CD14-positive monocyte (primary cell): ENCODE measurements around the gene CD81. TPM values are rescaled to one million over a fixed set of nuclear protein-coding genes. Genes with fewer than 3 reads are reported as not detected.

Experiments
- DNase-seq, 3 donors: peaks; one replicate each; pipeline ENCODE4 v3.0.0-alpha.2; 2011 to 2022
- H2AFZ ChIP-seq: 2 replicates; pipeline ENCODE4 v1.6.0; 2012; ENCODE audit warnings: mild to moderate bottlenecking, low read depth, low read length, inconsistent platforms; ENCODE audit not compliant: insufficient read depth, poor library complexity, severe bottlenecking
- H3K27ac ChIP-seq, 2 donors: 1 replicate in 1 of 2; 2 replicates in 1 of 2; pipeline ENCODE4 v1.5.1; 2012 to 2013; ENCODE audit warnings: low read length in 2 of 2, control low read depth in 1 of 2, inconsistent platforms in 1 of 2, low read depth in 1 of 2, mild to moderate bottlenecking in 1 of 2
- H3K27me3 ChIP-seq, 2 donors: one replicate each; pipeline versions ENCODE4 v1.6.0 to v1.6.1; 2011 to 2013; ENCODE audit warnings: low read length in 2 of 2; ENCODE audit not compliant: control insufficient read depth in 2 of 2, insufficient read depth in 2 of 2
- H3K36me3 ChIP-seq, 2 donors: replicated peaks in 1 of 2; 1 replicate in 1 of 2; 2 replicates in 1 of 2; pipeline versions ENCODE4 v1.5.1 to v1.6.1; 2012 to 2013; ENCODE audit warnings: low read length in 2 of 2, control low read depth in 1 of 2, inconsistent platforms in 1 of 2, mild to moderate bottlenecking in 1 of 2; ENCODE audit not compliant: insufficient read depth in 2 of 2, control insufficient read depth in 1 of 2
- H3K4me1 ChIP-seq, 2 donors: 1 replicate in 1 of 2; 2 replicates in 1 of 2; pipeline versions ENCODE4 v1.5.1 to v1.6.1; 2012 to 2013; ENCODE audit warnings: low read length in 2 of 2, control low read depth in 1 of 2, inconsistent platforms in 1 of 2, mild to moderate bottlenecking in 1 of 2, moderate library complexity in 1 of 2; ENCODE audit not compliant: insufficient read depth in 2 of 2, control insufficient read depth in 1 of 2
- H3K4me2 ChIP-seq: replicated peaks from 2 replicates; pipeline ENCODE3; 2012; ENCODE audit warnings: low read length, moderate library complexity, mild to moderate bottlenecking; ENCODE audit not compliant: poor library complexity, severe bottlenecking; ENCODE audit errors: extremely low read depth
- H3K4me3 ChIP-seq, 3 experiments: fragments of 200-600 bp in 1 of 3; sonication (generic) in 1 of 3; replicated peaks in 1 of 3; 1 replicate in 2 of 3; 2 replicates in 1 of 3; pipeline ENCODE4 v1.5.1; 2011 to 2013; ENCODE audit warnings: low read length in 3 of 3, mild to moderate bottlenecking in 3 of 3, control low read depth in 2 of 3, low read depth in 2 of 3, inconsistent platforms in 1 of 3, moderate library complexity in 1 of 3
- H3K79me2 ChIP-seq: 2 replicates; pipeline ENCODE4 v1.6.0; 2012; ENCODE audit warnings: mild to moderate bottlenecking, control low read depth, inconsistent platforms, low read length, moderate library complexity; ENCODE audit not compliant: insufficient read depth
- H3K9ac ChIP-seq: 2 replicates; pipeline ENCODE4 v1.6.0; 2017; ENCODE audit warnings: low read length, mild to moderate bottlenecking; ENCODE audit not compliant: insufficient read depth, poor library complexity, severe bottlenecking
- H3K9me3 ChIP-seq, 2 donors: replicated peaks in 1 of 2; 1 replicate in 1 of 2; 2 replicates in 1 of 2; pipeline versions ENCODE4 v1.5.1 to v1.6.1; 2012 to 2013; ENCODE audit warnings: low read length in 2 of 2, control low read depth in 1 of 2; ENCODE audit not compliant: control insufficient read depth in 1 of 2, insufficient read depth in 1 of 2
- H4K20me1 ChIP-seq: 2 replicates; pipeline ENCODE4 v1.6.0; 2012; ENCODE audit warnings: mild to moderate bottlenecking, low read length, control low read depth, moderate library complexity; ENCODE audit not compliant: insufficient read depth
- H3K27ac Mint-ChIP-seq, 7 donors: one replicate each; pipeline ENCODE4 v1.8.0; 2020; ENCODE audit warnings: mild to moderate bottlenecking in 7 of 7, mixed read lengths in 7 of 7, moderate library complexity in 6 of 7, inconsistent platforms in 2 of 7
- H3K27me3 Mint-ChIP-seq, 3 donors: one replicate each; pipeline ENCODE4 v1.8.0; 2021 to 2022; ENCODE audit warnings: low read depth in 3 of 3, mild to moderate bottlenecking in 3 of 3, mixed read lengths in 3 of 3, moderate library complexity in 3 of 3, inconsistent platforms in 1 of 3
- H3K36me3 Mint-ChIP-seq, 2 donors: one replicate each; pipeline ENCODE4 v1.8.0; 2020; ENCODE audit warnings: mixed read lengths in 2 of 2, inconsistent platforms in 1 of 2, mild to moderate bottlenecking in 1 of 2
- H3K4me1 Mint-ChIP-seq: one replicate; pipeline ENCODE4 v1.8.0; 2020; ENCODE audit warnings: mild to moderate bottlenecking, mixed read lengths
- H3K4me3 Mint-ChIP-seq, 2 donors: one replicate each; pipeline ENCODE4 v1.8.0; 2020; ENCODE audit warnings: mild to moderate bottlenecking in 2 of 2, mixed read lengths in 2 of 2, moderate library complexity in 1 of 2
- H3K9me3 Mint-ChIP-seq, 7 donors: one replicate each; pipeline ENCODE4 v1.8.0; 2020 to 2022; ENCODE audit warnings: mixed read lengths in 7 of 7, mild to moderate bottlenecking in 6 of 7, moderate library complexity in 6 of 7, inconsistent platforms in 2 of 7
- CTCF ChIP-seq: fragments of 200-600 bp; IDR thresholded peaks from one replicate; pipeline ENCODE4 v1.8.0; 2022; ENCODE audit warnings: antibody characterized with exemption, mild to moderate bottlenecking
- WGBS: methylation state at CpG from one replicate; pipeline ENCODE4 v1.1.5; 2013; ENCODE audit warnings: missing lambda C conversion rate; ENCODE audit not compliant: insufficient coverage; 5-methylcytosine and 5-hydroxymethylcytosine counted together
- intact Hi-C, 2 donors: fragments of 100-400 bp; cut with micrococcal nuclease; formaldehyde crosslinking; loops; one replicate each; pipeline versions ENCODE4 v1.15.0 to v1.15.1; 2023
- polyA plus RNA-seq, 3 donors: library from polyadenylated mRNA; depleted of rRNA in 1 of 3; unstranded in 2 of 3; stranded (reverse) in 1 of 3; fragments of 300-500 nt in 2 of 3; fragments of >200 nt in 1 of 3; fragmentation: Illumina TruSeq in 2 of 3; gene quantifications; 1 replicate in 2 of 3; 2 replicates in 1 of 3; pipeline ENCODE4 v1.2.3, GENCODE V29; 2012 to 2021

Gene CD81
- polyA plus RNA-seq, 3 donors: 3.2 to 74.9 (median 12.3) TPM

GRCh38 chr11:2412323-2412722 is 35.2 kb downstream of the CD81 start:
- no peak overlapping the region for H2AFZ ChIP-seq
- no peak overlapping the region for H3K27ac Mint-ChIP-seq
- H3K4me1 Mint-ChIP-seq: no peaks in the 10 kb centered on the region
- no peaks in the 10 kb centered on the region for H4K20me1 ChIP-seq
- DNase-seq: no peak
- TF ChIP-seq CTCF: no peak
- no peak overlapping the region for H3K4me3 Mint-ChIP-seq
- H3K27ac ChIP-seq: no peak overlapping the region
- no peaks in the 10 kb centered on the region for H3K79me2 ChIP-seq
- no peaks in the 10 kb centered on the region for H3K9me3 Mint-ChIP-seq
- 93% methylated on average over 6 of the region's 6 CpGs for WGBS
- no peaks in the 10 kb centered on the region for H3K9me3 ChIP-seq
- H3K4me1 ChIP-seq: no peaks in the 10 kb centered on the region
- no peaks in the 10 kb centered on the region for H3K36me3 Mint-ChIP-seq
- intact Hi-C loops: loop anchor here in 1 of 2 donors (10.0 kb wide), 1 partner anchor 58 kb away; no protein-coding TSS in a partner anchor
- H3K9ac ChIP-seq: no peak overlapping the region
- H3K27me3 Mint-ChIP-seq: peaks cover 3 to 4% (median 4%) of the 10 kb centered on the region in 3 donors
- H3K4me3 ChIP-seq: no peak overlapping the region
- H3K4me2 ChIP-seq: no peak overlapping the region
- no peaks in the 10 kb centered on the region for H3K27me3 ChIP-seq
- no peaks in the 10 kb centered on the region for H3K36me3 ChIP-seq

DNA sequence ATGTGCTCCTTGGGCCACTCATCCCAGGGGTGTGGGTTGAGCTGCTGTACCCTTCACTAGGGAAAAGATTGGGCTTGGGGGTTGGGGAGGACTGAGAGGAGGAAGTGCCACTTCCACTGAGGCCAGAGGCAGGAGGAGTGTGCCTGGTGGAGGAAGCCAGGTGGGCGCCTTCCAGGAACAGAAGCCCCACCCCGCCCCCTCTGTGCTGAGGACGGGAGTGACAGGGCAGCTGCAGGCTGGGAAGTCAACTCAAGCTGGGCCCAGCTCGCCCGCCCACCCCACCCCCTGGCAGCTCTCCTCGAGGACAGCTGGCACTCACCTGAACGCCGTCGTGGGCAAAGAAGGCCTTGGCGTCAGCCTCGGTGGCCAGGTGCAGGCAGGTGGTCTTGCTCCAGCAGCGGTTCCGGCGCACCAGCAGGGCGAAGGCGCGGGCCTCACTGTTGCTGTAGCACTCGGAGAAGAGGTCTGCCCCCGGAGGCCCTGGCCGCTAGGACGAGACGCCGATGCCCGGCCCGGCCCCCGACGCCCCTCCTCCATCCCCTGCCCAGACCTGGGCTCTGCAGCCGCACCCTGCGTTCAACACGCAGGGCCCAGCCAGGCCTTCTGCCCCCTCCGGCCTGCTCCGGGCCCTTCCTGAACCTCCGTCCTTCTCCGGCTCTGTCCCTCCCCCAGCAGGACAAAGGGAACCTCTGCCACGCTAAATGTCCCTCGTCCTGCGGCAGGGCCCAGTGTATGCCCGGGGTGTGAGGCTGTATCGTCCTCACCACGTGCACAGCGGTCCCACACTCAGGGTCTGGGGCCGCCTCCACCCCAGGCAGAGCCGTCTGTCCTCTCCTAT is 36.9 kb downstream of the CD81 start:
- intact Hi-C loops: loop anchor here in 1 of 2 donors (10.0 kb wide), 1 partner anchor 59 kb away; no protein-coding TSS in a partner anchor
- Histone ChIP-seq H3K79me2 (no peaks in the 10 kb centered on the region), H3K9me3 (no peaks in the 10 kb centered on the region), H3K27ac (no peak overlapping the region), H3K4me3 (no peak overlapping the region), H3K27me3 (no peaks in the 10 kb centered on the region), H2AFZ (no peak overlapping the region), H4K20me1 (no peaks in the 10 kb centered on the region), H3K4me2 (no peak overlapping the region), H3K36me3 (no peaks in the 10 kb centered on the region), H3K9ac (no peak overlapping the region), H3K4me1 (no peaks in the 10 kb centered on the region)
- Mint-ChIP-seq H3K36me3 (no peaks in the 10 kb centered on the region), H3K27ac (no peak overlapping the region), H3K27me3 (peaks cover under 1 to 6% (median 3%) of the 10 kb centered on the region in 3 donors), H3K9me3 (no peaks in the 10 kb centered on the region), H3K4me1 (no peaks in the 10 kb centered on the region), H3K4me3 (no peak overlapping the region)
- no peak for TF ChIP-seq CTCF
- 89% methylated on average over 43 of the region's 43 CpGs for WGBS
- DNase-seq: no peak
